GM12878 (cell line): Measurements from ENCODE around the gene FBXW8. TPM values are rescaled to one million over a fixed set of nuclear protein-coding genes. Genes with fewer than 3 reads are reported as not detected.

ENCODE experiments used
- ATAC-seq: fragments of 200-7000 bp; cut with Tn5 transposase; 3 replicates; pipeline ENCODE4 v1.9.1; 2020; ENCODE audit warnings: mild to moderate bottlenecking, moderate library complexity
- BruUV-seq: library from RNA; stranded (reverse); fragments of 400-500 nt; replicated peaks from 2 replicates; lab custom pipeline; 2021; lab: Mats Ljungman, UMichigan
- CTCF ChIA-PET: fragments of 300-600 bp; sonication (Branson Sonifier 250); formaldehyde crosslinking; extraction: SDS; loops from one replicate; lab custom pipeline; 2021; ENCODE audit warnings: inconsistent platforms; lab: Yijun Ruan, JAX
- POLR2A ChIA-PET: fragments of 350-600 bp; formaldehyde crosslinking; extraction: SDS; loops from one replicate; lab custom pipeline; 2021; ENCODE audit warnings: inconsistent platforms; lab: Charles Lee
- RAD21 ChIA-PET: fragments of 300-600 bp; sonication (Branson Sonifier 250); formaldehyde crosslinking; loops from one replicate; lab custom pipeline; 2023; ENCODE audit warnings: antibody characterized with exemption; ENCODE audit not compliant: unreplicated experiment; lab: Charles Lee
- SMC1A ChIA-PET: fragments of 300-600 bp; sonication (Branson Sonifier 250); formaldehyde crosslinking; loops from one replicate; lab custom pipeline; 2023; ENCODE audit not compliant: unreplicated experiment, uncharacterized antibody; lab: Charles Lee
- DNase-seq: peaks from one replicate; pipeline ENCODE4 v3.0.0-alpha.2; 2011; ENCODE audit warnings: low read depth, low spot score
- FAIRE-seq: peaks from 3 replicates; lab custom pipeline; 2011; peaks lifted over from hg19 to GRCh38; lab: Jason Lieb, UNC
- H2AFZ ChIP-seq: 2 replicates; pipeline ENCODE4 v1.6.0; 2011; ENCODE audit warnings: low read depth, low read length, control low read depth; ENCODE audit not compliant: control insufficient read depth
- H3K27ac ChIP-seq: 2 replicates; pipeline ENCODE4 v1.5.1; 2011; ENCODE audit warnings: control low read depth; ENCODE audit not compliant: control insufficient read depth, insufficient read depth
- H3K27me3 ChIP-seq, 2 experiments: replicated peaks in 1 of 2; 2 replicates each; pipeline versions ENCODE4 v1.6.0 to v1.6.1; 2011; ENCODE audit warnings: low read length in 1 of 2; ENCODE audit not compliant: control insufficient read depth in 2 of 2, insufficient read depth in 2 of 2
- H3K36me3 ChIP-seq, 2 experiments: 2 replicates each; pipeline ENCODE4 v1.5.1; 2011; ENCODE audit warnings: low read length in 1 of 2; ENCODE audit not compliant: control insufficient read depth in 2 of 2, insufficient read depth in 2 of 2
- H3K4me1 ChIP-seq: 2 replicates; pipeline ENCODE4 v1.6.1; 2011; ENCODE audit warnings: mild to moderate bottlenecking, low read length, moderate library complexity, mixed read lengths; ENCODE audit not compliant: control insufficient read depth, insufficient read depth
- H3K4me2 ChIP-seq: 2 replicates; pipeline ENCODE4 v1.6.0; 2011; ENCODE audit warnings: control low read depth; ENCODE audit not compliant: control insufficient read depth, insufficient read depth
- H3K4me3 ChIP-seq: fragments of 200-600 bp; sonication (generic); 2 replicates; pipeline ENCODE4 v1.5.1; 2016
- H3K79me2 ChIP-seq: 2 replicates; pipeline ENCODE4 v1.6.0; 2011; ENCODE audit warnings: low read length; ENCODE audit not compliant: control insufficient read depth, insufficient read depth
- H3K9ac ChIP-seq: 2 replicates; pipeline ENCODE4 v1.8.0; 2011; ENCODE audit warnings: low read length, control low read depth, mixed read lengths; ENCODE audit not compliant: control insufficient read depth, insufficient read depth
- H3K9me3 ChIP-seq: replicated peaks from 3 replicates; pipeline ENCODE4 v1.5.1; 2011; ENCODE audit warnings: mild to moderate bottlenecking, low read length; ENCODE audit not compliant: control insufficient read depth, insufficient read depth
- H4K20me1 ChIP-seq: 2 replicates; pipeline ENCODE4 v1.6.0; 2011; ENCODE audit not compliant: control insufficient read depth, insufficient read depth
- CHD1 ChIP-seq: IDR thresholded peaks from 2 replicates; pipeline ENCODE4 v1.6.1; 2012; ENCODE audit warnings: low read depth, low read length, improper control_type of control experiment
- CHD4 ChIP-seq: fragments of 200-600 bp; sonication (generic); IDR thresholded peaks from 2 replicates; pipeline ENCODE4 v1.6.1; 2016; ENCODE audit warnings: mild to moderate bottlenecking
- CREM ChIP-seq: IDR thresholded peaks from 2 replicates; pipeline ENCODE4 v1.6.1; 2014; ENCODE audit warnings: antibody characterized with exemption, low read depth
- DPF2 ChIP-seq: fragments of 450-650 bp; IDR thresholded peaks from 2 replicates; pipeline ENCODE4 v1.6.1; 2017; ENCODE audit warnings: mild to moderate bottlenecking
- EP300 ChIP-seq, 2 experiments: fragments of 150-350 bp in 1 of 2; IDR thresholded peaks; 2 replicates each; pipeline ENCODE4 v1.6.1; 2011 to 2012; ENCODE audit warnings: low read depth in 2 of 2, low read length in 2 of 2, borderline replicate concordance in 1 of 2, improper control_type of control experiment in 1 of 2, inconsistent platforms in 1 of 2; ENCODE audit not compliant: control insufficient read depth in 1 of 2
- GABPA ChIP-seq: IDR thresholded peaks from 2 replicates; pipeline ENCODE4 v1.6.1; 2014; ENCODE audit warnings: antibody characterized with exemption, low read depth, mild to moderate bottlenecking, inconsistent platforms
- IKZF1 ChIP-seq: fragments of 450-650 bp; conservative IDR thresholded peaks from 2 replicates; pipeline ENCODE4 v1.6.1; 2017; ENCODE audit warnings: antibody characterized with exemption, mild to moderate bottlenecking
- JUND ChIP-seq: IDR thresholded peaks from 2 replicates; pipeline ENCODE4 v1.6.1; 2012; ENCODE audit warnings: low read depth, mild to moderate bottlenecking, low read length, improper control_type of control experiment, moderate library complexity
- KLF5 ChIP-seq: fragments of 450-650 bp; IDR thresholded peaks from 2 replicates; pipeline ENCODE4 v1.6.1; 2014; ENCODE audit warnings: mild to moderate bottlenecking; ENCODE audit not compliant: partially characterized antibody
- LARP7 ChIP-seq: fragments of 450-650 bp; IDR thresholded peaks from 2 replicates; pipeline ENCODE4 v1.6.1; 2017; ENCODE audit warnings: mild to moderate bottlenecking
- MAX ChIP-seq: IDR thresholded peaks from 2 replicates; pipeline ENCODE4 v1.6.1; 2012; ENCODE audit warnings: low read depth, low read length, improper control_type of control experiment
- MXI1 ChIP-seq: fragments of 150-350 bp; IDR thresholded peaks from 2 replicates; pipeline ENCODE4 v1.6.1; 2011; ENCODE audit warnings: low read depth, mild to moderate bottlenecking, inconsistent platforms, low read length, improper control_type of control experiment
- RB1 ChIP-seq: fragments of 450-650 bp; formaldehyde crosslinking; IDR thresholded peaks from 2 replicates; pipeline ENCODE4 v1.6.1; 2017; ENCODE audit warnings: mild to moderate bottlenecking, borderline replicate concordance
- RCOR1 ChIP-seq: conservative IDR thresholded peaks from 2 replicates; pipeline ENCODE4 v1.6.1; 2012; ENCODE audit warnings: low read depth, low read length, improper control_type of control experiment
- SMAD1 ChIP-seq: fragments of 450-650 bp; IDR thresholded peaks from 2 replicates; pipeline ENCODE4 v1.6.1; 2018; ENCODE audit warnings: mild to moderate bottlenecking, low read depth; ENCODE audit not compliant: partially characterized antibody
- SMAD5 ChIP-seq: IDR thresholded peaks from 2 replicates; pipeline ENCODE4 v1.6.1; 2016; ENCODE audit warnings: antibody characterized with exemption, low read depth
- ZNF217 ChIP-seq: fragments of 450-650 bp; IDR thresholded peaks from 2 replicates; pipeline ENCODE4 v1.6.1; 2017; ENCODE audit warnings: antibody characterized with exemption, mild to moderate bottlenecking
- ZNF24 ChIP-seq: fragments of 450-650 bp; IDR thresholded peaks from 2 replicates; pipeline ENCODE4 v1.6.1; 2017; ENCODE audit warnings: antibody characterized with exemption, mild to moderate bottlenecking
- ZNF622 ChIP-seq: fragments of 450-650 bp; IDR thresholded peaks from 2 replicates; pipeline ENCODE4 v1.6.1; 2017; ENCODE audit warnings: mild to moderate bottlenecking, inconsistent platforms
- ZSCAN29 ChIP-seq: fragments of 450-650 bp; IDR thresholded peaks from 2 replicates; pipeline ENCODE4 v1.6.1; 2017; ENCODE audit warnings: mild to moderate bottlenecking, moderate library complexity
- WGBS: methylation state at CpG from one replicate; pipeline ENCODE4 v1.1.6; 2016; ENCODE audit warnings: low lambda C conversion rate; ENCODE audit not compliant: insufficient replicate concordance, insufficient coverage; ENCODE audit errors: missing lambda C conversion rate; 5-methylcytosine and 5-hydroxymethylcytosine counted together
- in situ Hi-C: fragments of 300-500 bp; cut with MboI; formaldehyde crosslinking; loops from 9 replicates; pipeline ENCODE4 v1.14.3; 2018; ENCODE audit warnings: mixed read lengths
- intact Hi-C: fragments of 100-400 bp; cut with micrococcal nuclease; formaldehyde crosslinking; loops from one replicate; pipeline ENCODE4 v1.14.2; 2022; ENCODE audit not compliant: unreplicated experiment
- polyA plus RNA-seq, 11 experiments: library from polyadenylated mRNA; depleted of rRNA in 4 of 11; unstranded in 6 of 11; stranded (reverse) in 5 of 11; fragments of >200 nt; fragmentation: Nextera tagmentation in 4 of 11; fragmentation: Illumina TruSeq in 1 of 11; extraction: Ambion mirVana in 4 of 11; extraction: Trizol in 1 of 11; gene quantifications; 1 replicate in 1 of 11; 2 replicates in 10 of 11; pipeline versions ENCODE4 v1.2.1 to v1.2.3, GENCODE V29; 2011 to 2016; ENCODE audit warnings: inconsistent platforms in 2 of 11, missing spikeins in 2 of 11, low read depth in 1 of 11
- total RNA-seq, 4 experiments: library from RNA; depleted of rRNA in 3 of 4; stranded (reverse); fragments of >200 nt in 3 of 4; fragmentation: Illumina TruSeq in 1 of 4; extraction: Trizol in 1 of 4; gene quantifications; 2 replicates each; pipeline versions ENCODE4 v1.2.1 to v1.2.3, GENCODE V29; 2013 to 2021

Gene FBXW8
- total and polyA plus RNA-seq, 10 of the 15 experiments (the other 5 are each of a cell fraction or from before 2014, with no cell fraction given), result 0.49 to 7.5 (median 4.4) TPM

DNA sequence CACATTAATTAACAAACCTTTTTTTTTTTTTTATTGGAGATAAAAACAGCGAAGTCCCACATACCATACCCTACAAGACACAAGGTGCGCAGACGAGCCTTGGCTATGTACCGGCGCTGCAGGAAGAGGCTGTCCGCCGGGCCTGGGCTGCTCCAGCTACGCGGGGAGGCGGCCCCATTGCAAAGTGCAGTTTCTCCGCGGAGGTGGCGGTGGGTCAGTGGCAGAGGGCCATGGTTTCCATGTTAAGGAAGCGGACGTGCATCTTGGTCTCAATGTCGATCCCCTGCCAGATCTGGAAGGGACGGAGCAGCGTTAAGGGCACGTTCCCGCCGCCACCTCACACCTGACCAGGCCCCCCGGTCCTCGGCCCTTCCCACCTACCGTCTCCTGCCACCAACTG lies 128.2 kb downstream of the FBXW8 start:
- CTCF ChIA-PET, result no interaction called here
- TF ChIP-seq JUND (no peak), CHD1 (no peak), CREM (no peak), SMAD1 (no peak), KLF5 (no peak), ZNF24 (no peak), IKZF1 (no peak), ZNF622 (no peak), DPF2 (no peak), MXI1 (no peak), RB1 (no peak), RCOR1 (no peak), LARP7 (no peak), GABPA (no peak), ZSCAN29 (no peak), SMAD5 (no peak), CHD4 (no peak), EP300 (IDR thresholded peaks at IDR 0.05; ENCODE audit: borderline replicate concordance in 1 of 2, control insufficient read depth in 1 of 2, low read depth in 2 of 2, low read length in 2 of 2) (no peak), MAX (no peak), ZNF217 (no peak)

More for the DNA sequence above, 128.2 kb downstream of the FBXW8 start:
- DNase-seq (no peak), ATAC-seq (no peak), FAIRE-seq (no peak)
- Histone ChIP-seq H3K4me3 (no peak overlapping the region), H2AFZ (no peak overlapping the region), H3K9me3 (no peaks in the 10 kb centered on the region), H3K79me2 (no peaks in the 10 kb centered on the region), H3K27me3 (no peaks in the 10 kb centered on the region), H3K4me1 (no peaks in the 10 kb centered on the region), H3K36me3 (no peaks in the 10 kb centered on the region), H3K4me2 (no peak overlapping the region), H4K20me1 (no peaks in the 10 kb centered on the region), H3K27ac (no peak overlapping the region), H3K9ac (no peak overlapping the region)
- intact Hi-C loops (no loop called here), in situ Hi-C loops (no loop called here)
- ChIA-PET SMC1A (no interaction called here), POLR2A (no interaction called here), RAD21 (no interaction called here)
- WGBS, result 92% methylated on average over 23 of the region's 24 CpGs
- BruUV-seq, result no TSS peak
